GM23338 (cell line): ENCODE measurements around the gene FAM222A.

Experiments
- CTCF ChIP-seq, 2 experiments: fragments of 200-600 bp in 1 of 2; sonication (generic) in 1 of 2; conservative IDR thresholded peaks; 2 replicates each; pipeline versions ENCODE4 v1.5.1 to v1.6.1; 2016 to 2017; ENCODE audit warnings: antibody characterized with exemption in 2 of 2, low read depth in 2 of 2, mild to moderate bottlenecking in 2 of 2, moderate library complexity in 1 of 2
- ETS1 ChIP-seq: IDR thresholded peaks from 2 replicates; pipeline ENCODE4 v1.6.1; 2016; ENCODE audit warnings: antibody characterized with exemption
- EZH2 ChIP-seq: fragments of 200-600 bp; sonication (generic); IDR thresholded peaks from one replicate; pipeline ENCODE4 v1.8.0; 2017; ENCODE audit warnings: antibody characterized with exemption, mild to moderate bottlenecking, low read depth; ENCODE audit not compliant: unreplicated experiment
- EZH2phosphoT487 ChIP-seq: fragments of 200-600 bp; sonication (generic); IDR thresholded peaks from one replicate; pipeline ENCODE4 v1.8.1; 2018; ENCODE audit warnings: antibody characterized with exemption; ENCODE audit not compliant: unreplicated experiment
- JUNB ChIP-seq: IDR thresholded peaks from one replicate; pipeline ENCODE4 v1.6.1; 2016; ENCODE audit warnings: antibody characterized with exemption; ENCODE audit not compliant: unreplicated experiment
- NANOG ChIP-seq: IDR thresholded peaks from 2 replicates; pipeline ENCODE4 v1.6.1; 2016; ENCODE audit warnings: antibody characterized with exemption, borderline replicate concordance
- POLR2AphosphoS5 ChIP-seq: IDR thresholded peaks from 2 replicates; pipeline ENCODE4 v1.6.1; 2016; ENCODE audit warnings: antibody characterized with exemption, low read depth
- REST ChIP-seq: IDR thresholded peaks from one replicate; pipeline ENCODE4 v1.6.1; 2018; ENCODE audit warnings: antibody characterized with exemption; ENCODE audit not compliant: unreplicated experiment
- STAT1 ChIP-seq: IDR thresholded peaks from one replicate; pipeline ENCODE4 v1.6.1; 2016; ENCODE audit warnings: antibody characterized with exemption; ENCODE audit not compliant: unreplicated experiment
- ZNF114 ChIP-seq: fragments of 250-450 bp; sonication (Bioruptor Pico); IDR thresholded peaks from 2 replicates; pipeline ENCODE4 v1.5.0; 2020; ENCODE audit warnings: mild to moderate bottlenecking, moderate library complexity
- ZNF331 ChIP-seq: fragments of 250-450 bp; sonication (Bioruptor Pico); IDR thresholded peaks from 2 replicates; pipeline ENCODE4 v1.5.0; 2020; ENCODE audit warnings: low read depth, mild to moderate bottlenecking, moderate library complexity
- ZNF462 ChIP-seq: fragments of 250-450 bp; sonication (Bioruptor Pico); IDR thresholded peaks from 2 replicates; pipeline ENCODE4 v1.5.0; 2020; ENCODE audit warnings: mild to moderate bottlenecking, moderate library complexity

GRCh38 chr12:109776624-109777023 lies 63.0 kb downstream of the FAM222A start:
- TF ChIP-seq STAT1, result no peak
- no peak for TF ChIP-seq POLR2AphosphoS5
- no peak for TF ChIP-seq CTCF (conservative IDR thresholded peaks at IDR 0.05; ENCODE audit: low read depth in 2 of 2)
- no peak for TF ChIP-seq NANOG
- no peak for TF ChIP-seq REST
- no peak for TF ChIP-seq EZH2
- TF ChIP-seq JUNB, result no peak
- TF ChIP-seq ZNF462, result no peak
- no peak for TF ChIP-seq ZNF114
- TF ChIP-seq ZNF331 (CRISPR knock-in tag), result no peak
- TF ChIP-seq EZH2phosphoT487, result no peak
- TF ChIP-seq ETS1, result no peak
